ENCODE data around the gene POLR3G.

GRCh38 chr5:90472783-90473395 lies 1.8 kb upstream of the POLR3G start:
- TF ChIP-seq CTCF (IDR thresholded peaks at IDR 0.05; ENCODE audit: low read depth, low read length) (no peak), EZH2phosphoT487 (IDR thresholded peaks at IDR 0.05; ENCODE audit: low read depth) (no peak)
